Measurements from ENCODE around the gene BCL2L15. TPM values are rescaled to one million over a fixed set of nuclear protein-coding genes. Genes with fewer than 3 reads are reported as not detected.

The BCL2L15 gene
- total and polyA plus RNA-seq, 2 of the 13 experiments (the other 11 are each of a cell fraction or from before 2014, with no cell fraction given): 0.03 to 0.27 TPM

DNA sequence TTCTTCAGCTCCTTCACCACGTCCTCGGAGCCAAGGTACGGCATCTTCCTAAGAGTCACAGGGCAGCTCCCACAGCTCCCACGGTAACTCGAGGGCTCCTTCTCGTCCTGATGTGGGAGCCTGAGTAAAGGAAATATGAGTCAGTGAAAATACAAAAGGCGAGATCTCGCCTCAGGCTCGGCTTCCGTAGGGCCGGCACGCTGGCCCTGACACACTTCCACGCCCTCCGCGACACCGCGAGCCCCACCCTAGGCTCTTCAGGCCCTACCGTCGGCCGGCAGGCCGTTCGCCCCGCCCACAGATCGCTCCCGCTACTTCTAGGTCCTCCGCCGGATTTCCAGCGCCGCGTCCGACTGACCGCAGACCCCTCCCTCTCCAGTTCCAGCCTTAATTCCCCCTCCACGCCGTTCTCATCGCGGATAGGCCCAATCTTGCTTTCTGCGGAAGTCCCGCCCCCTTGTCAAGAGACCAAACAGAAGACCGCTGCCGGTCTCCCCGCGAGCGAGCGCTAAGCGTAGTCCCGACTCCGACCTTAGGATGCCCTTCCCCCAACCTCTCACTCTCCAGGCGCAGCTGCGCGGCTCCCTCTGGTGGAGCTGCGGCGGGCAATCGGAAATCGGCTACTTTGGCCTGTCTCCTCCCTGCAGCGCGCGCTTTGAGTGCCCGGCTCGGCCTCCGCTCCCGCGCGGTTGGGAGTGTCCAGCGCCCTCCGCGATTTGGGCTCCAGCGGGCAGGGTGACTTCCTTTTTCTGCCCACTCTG, 17.5 kb upstream of the BCL2L15 start, which contains the start of the genes AP4B1 and DCLRE1B (continued):
- TF ChIP-seq, protein P1, sequence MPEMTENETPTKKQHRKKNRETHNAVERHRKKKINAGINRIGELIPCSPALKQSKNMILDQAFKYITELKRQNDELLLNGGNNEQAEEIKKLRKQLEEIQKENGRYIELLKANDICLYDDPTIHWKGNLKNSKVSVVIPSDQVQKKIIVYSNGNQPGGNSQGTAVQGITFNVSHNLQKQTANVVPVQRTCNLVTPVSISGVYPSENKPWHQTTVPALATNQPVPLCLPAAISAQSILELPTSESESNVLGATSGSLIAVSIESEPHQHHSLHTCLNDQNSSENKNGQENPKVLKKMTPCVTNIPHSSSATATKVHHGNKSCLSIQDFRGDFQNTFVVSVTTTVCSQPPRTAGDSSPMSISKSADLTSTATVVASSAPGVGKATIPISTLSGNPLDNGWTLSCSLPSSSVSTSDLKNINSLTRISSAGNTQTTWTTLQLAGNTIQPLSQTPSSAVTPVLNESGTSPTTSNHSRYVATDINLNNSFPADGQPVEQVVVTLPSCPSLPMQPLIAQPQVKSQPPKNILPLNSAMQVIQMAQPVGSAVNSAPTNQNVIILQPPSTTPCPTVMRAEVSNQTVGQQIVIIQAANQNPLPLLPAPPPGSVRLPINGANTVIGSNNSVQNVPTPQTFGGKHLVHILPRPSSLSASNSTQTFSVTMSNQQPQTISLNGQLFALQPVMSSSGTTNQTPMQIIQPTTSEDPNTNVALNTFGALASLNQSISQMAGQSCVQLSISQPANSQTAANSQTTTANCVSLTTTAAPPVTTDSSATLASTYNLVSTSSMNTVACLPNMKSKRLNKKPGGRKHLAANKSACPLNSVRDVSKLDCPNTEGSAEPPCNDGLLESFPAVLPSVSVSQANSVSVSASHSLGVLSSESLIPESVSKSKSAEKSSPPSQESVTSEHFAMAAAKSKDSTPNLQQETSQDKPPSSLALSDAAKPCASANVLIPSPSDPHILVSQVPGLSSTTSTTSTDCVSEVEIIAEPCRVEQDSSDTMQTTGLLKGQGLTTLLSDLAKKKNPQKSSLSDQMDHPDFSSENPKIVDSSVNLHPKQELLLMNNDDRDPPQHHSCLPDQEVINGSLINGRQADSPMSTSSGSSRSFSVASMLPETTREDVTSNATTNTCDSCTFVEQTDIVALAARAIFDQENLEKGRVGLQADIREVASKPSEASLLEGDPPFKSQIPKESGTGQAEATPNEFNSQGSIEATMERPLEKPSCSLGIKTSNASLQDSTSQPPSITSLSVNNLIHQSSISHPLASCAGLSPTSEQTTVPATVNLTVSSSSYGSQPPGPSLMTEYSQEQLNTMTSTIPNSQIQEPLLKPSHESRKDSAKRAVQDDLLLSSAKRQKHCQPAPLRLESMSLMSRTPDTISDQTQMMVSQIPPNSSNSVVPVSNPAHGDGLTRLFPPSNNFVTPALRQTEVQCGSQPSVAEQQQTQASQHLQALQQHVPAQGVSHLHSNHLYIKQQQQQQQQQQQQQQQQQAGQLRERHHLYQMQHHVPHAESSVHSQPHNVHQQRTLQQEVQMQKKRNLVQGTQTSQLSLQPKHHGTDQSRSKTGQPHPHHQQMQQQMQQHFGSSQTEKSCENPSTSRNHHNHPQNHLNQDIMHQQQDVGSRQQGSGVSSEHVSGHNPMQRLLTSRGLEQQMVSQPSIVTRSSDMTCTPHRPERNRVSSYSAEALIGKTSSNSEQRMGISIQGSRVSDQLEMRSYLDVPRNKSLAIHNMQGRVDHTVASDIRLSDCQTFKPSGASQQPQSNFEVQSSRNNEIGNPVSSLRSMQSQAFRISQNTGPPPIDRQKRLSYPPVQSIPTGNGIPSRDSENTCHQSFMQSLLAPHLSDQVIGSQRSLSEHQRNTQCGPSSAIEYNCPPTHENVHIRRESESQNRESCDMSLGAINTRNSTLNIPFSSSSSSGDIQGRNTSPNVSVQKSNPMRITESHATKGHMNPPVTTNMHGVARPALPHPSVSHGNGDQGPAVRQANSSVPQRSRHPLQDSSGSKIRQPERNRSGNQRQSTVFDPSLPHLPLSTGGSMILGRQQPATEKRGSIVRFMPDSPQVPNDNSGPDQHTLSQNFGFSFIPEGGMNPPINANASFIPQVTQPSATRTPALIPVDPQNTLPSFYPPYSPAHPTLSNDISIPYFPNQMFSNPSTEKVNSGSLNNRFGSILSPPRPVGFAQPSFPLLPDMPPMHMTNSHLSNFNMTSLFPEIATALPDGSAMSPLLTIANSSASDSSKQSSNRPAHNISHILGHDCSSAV (CRISPR knock-in tag; IDR thresholded peaks at IDR 0.05; ENCODE audit: borderline replicate concordance): no peak
- TF ChIP-seq CCAR2 (optimal IDR thresholded peaks at IDR 0.05; ENCODE audit: low read depth, low read length) (no peak), POLR2AphosphoS2 (IDR thresholded peaks at IDR 0.05; ENCODE audit: low read depth, low read length) (peak; percentile 72; the same call in 1 of the 2 replicates), RNF2 (conservative IDR thresholded peaks at IDR 0.05; ENCODE audit: low read depth) (0 out of 2 replicates have a peak, but pooled peaks have one; percentile 31), ZNF121 (CRISPR knock-in tag; IDR thresholded peaks at IDR 0.05) (peak; percentile 43; the same call in 1 of the 2 replicates)
- TF ChIP-seq, protein P2, sequence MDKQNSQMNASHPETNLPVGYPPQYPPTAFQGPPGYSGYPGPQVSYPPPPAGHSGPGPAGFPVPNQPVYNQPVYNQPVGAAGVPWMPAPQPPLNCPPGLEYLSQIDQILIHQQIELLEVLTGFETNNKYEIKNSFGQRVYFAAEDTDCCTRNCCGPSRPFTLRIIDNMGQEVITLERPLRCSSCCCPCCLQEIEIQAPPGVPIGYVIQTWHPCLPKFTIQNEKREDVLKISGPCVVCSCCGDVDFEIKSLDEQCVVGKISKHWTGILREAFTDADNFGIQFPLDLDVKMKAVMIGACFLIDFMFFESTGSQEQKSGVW (CRISPR knock-in tag; IDR thresholded peaks at IDR 0.05; ENCODE audit: borderline replicate concordance): no peak
- TF ChIP-seq, protein P3, sequence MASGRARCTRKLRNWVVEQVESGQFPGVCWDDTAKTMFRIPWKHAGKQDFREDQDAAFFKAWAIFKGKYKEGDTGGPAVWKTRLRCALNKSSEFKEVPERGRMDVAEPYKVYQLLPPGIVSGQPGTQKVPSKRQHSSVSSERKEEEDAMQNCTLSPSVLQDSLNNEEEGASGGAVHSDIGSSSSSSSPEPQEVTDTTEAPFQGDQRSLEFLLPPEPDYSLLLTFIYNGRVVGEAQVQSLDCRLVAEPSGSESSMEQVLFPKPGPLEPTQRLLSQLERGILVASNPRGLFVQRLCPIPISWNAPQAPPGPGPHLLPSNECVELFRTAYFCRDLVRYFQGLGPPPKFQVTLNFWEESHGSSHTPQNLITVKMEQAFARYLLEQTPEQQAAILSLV (CRISPR knock-in tag; IDR thresholded peaks at IDR 0.05; ENCODE audit: borderline replicate concordance): peak; percentile 15; the same call in 1 of the 2 replicates
- TF ChIP-seq, protein P4, sequence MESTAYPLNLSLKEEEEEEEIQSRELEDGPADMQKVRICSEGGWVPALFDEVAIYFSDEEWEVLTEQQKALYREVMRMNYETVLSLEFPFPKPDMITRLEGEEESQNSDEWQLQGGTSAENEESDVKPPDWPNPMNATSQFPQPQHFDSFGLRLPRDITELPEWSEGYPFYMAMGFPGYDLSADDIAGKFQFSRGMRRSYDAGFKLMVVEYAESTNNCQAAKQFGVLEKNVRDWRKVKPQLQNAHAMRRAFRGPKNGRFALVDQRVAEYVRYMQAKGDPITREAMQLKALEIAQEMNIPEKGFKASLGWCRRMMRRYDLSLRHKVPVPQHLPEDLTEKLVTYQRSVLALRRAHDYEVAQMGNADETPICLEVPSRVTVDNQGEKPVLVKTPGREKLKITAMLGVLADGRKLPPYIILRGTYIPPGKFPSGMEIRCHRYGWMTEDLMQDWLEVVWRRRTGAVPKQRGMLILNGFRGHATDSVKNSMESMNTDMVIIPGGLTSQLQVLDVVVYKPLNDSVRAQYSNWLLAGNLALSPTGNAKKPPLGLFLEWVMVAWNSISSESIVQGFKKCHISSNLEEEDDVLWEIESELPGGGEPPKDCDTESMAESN (CRISPR knock-in tag; conservative IDR thresholded peaks at IDR 0.05): peak; percentile 94
- TF ChIP-seq, protein P5, sequence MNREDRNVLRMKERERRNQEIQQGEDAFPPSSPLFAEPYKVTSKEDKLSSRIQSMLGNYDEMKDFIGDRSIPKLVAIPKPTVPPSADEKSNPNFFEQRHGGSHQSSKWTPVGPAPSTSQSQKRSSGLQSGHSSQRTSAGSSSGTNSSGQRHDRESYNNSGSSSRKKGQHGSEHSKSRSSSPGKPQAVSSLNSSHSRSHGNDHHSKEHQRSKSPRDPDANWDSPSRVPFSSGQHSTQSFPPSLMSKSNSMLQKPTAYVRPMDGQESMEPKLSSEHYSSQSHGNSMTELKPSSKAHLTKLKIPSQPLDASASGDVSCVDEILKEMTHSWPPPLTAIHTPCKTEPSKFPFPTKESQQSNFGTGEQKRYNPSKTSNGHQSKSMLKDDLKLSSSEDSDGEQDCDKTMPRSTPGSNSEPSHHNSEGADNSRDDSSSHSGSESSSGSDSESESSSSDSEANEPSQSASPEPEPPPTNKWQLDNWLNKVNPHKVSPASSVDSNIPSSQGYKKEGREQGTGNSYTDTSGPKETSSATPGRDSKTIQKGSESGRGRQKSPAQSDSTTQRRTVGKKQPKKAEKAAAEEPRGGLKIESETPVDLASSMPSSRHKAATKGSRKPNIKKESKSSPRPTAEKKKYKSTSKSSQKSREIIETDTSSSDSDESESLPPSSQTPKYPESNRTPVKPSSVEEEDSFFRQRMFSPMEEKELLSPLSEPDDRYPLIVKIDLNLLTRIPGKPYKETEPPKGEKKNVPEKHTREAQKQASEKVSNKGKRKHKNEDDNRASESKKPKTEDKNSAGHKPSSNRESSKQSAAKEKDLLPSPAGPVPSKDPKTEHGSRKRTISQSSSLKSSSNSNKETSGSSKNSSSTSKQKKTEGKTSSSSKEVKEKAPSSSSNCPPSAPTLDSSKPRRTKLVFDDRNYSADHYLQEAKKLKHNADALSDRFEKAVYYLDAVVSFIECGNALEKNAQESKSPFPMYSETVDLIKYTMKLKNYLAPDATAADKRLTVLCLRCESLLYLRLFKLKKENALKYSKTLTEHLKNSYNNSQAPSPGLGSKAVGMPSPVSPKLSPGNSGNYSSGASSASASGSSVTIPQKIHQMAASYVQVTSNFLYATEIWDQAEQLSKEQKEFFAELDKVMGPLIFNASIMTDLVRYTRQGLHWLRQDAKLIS (CRISPR knock-in tag; IDR thresholded peaks at IDR 0.05): no peak
- TF ChIP-seq, protein P6, sequence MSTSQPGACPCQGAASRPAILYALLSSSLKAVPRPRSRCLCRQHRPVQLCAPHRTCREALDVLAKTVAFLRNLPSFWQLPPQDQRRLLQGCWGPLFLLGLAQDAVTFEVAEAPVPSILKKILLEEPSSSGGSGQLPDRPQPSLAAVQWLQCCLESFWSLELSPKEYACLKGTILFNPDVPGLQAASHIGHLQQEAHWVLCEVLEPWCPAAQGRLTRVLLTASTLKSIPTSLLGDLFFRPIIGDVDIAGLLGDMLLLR (CRISPR knock-in tag; IDR thresholded peaks at IDR 0.05): peak; percentile 73; the same call in 1 of the 2 replicates

All from HepG2 (cell line).